Activated CD4-positive, alpha-beta T cell treated with anti-CD3 and anti-CD28 coated beads, Interleukin-2, amount 10 ng/mL, durations not matched to agents 7 days and 5 days (primary cell): Measurements from ENCODE around the gene DCD. TPM values are rescaled to one million over a fixed set of nuclear protein-coding genes. Genes with fewer than 3 reads are reported as not detected.
A peak's percentile ranks its signal among the peaks of the same experiment; 100 is the strongest.

ENCODE experiments used
- CTCF ChIA-PET: fragments of 350-600 bp; sonication (Branson Sonifier 250); formaldehyde crosslinking; loops from one replicate; lab custom pipeline; 2021; ENCODE audit warnings: antibody characterized with exemption; lab: Charles Lee
- POLR2A ChIA-PET: fragments of 350-600 bp; sonication (Branson Sonifier 250); formaldehyde crosslinking; loops from one replicate; lab custom pipeline; 2021; ENCODE audit warnings: antibody characterized with exemption; lab: Charles Lee
- DNase-seq: peaks from one replicate; pipeline ENCODE4 v3.0.0-alpha.2; 2020
- H3K27ac Mint-ChIP-seq: one replicate; pipeline ENCODE4 v1.8.0; 2021; ENCODE audit warnings: mild to moderate bottlenecking, moderate library complexity, mixed read lengths
- H3K27me3 Mint-ChIP-seq: one replicate; pipeline ENCODE4 v1.8.0; 2021; ENCODE audit warnings: mixed read lengths
- H3K36me3 Mint-ChIP-seq: one replicate; pipeline ENCODE4 v1.8.0; 2021; ENCODE audit warnings: low read depth, mixed read lengths
- H3K4me1 Mint-ChIP-seq: one replicate; pipeline ENCODE4 v1.8.0; 2021; ENCODE audit warnings: mixed read lengths
- H3K4me3 Mint-ChIP-seq: one replicate; pipeline ENCODE4 v1.8.0; 2021; ENCODE audit warnings: mild to moderate bottlenecking, moderate library complexity, mixed read lengths
- H3K9me3 Mint-ChIP-seq: one replicate; pipeline ENCODE4 v1.8.0; 2021; ENCODE audit warnings: mixed read lengths
- total RNA-seq, 2 experiments: library from RNA; stranded (reverse); gene quantifications; one replicate each; pipeline ENCODE4 v1.2.3, GENCODE V29; 2021

The DCD gene, protein sequence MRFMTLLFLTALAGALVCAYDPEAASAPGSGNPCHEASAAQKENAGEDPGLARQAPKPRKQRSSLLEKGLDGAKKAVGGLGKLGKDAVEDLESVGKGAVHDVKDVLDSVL
- total RNA-seq: not detected

- Mint-ChIP-seq H3K36me3 (no peaks in the 10 kb centered on the region), H3K9me3 (no peaks in the 10 kb centered on the region), H3K27me3 (peaks cover 37% of the 10 kb centered on the region), H3K4me1 (no peaks in the 10 kb centered on the region), H3K27ac (no peak within 1 kb of the TSS), H3K4me3 (no peak within 1 kb of the TSS)
- no peak for DNase-seq
- ChIA-PET CTCF (interaction anchor here (1.5 kb wide), 1 partner anchor 11 kb away, joined by 5 read pairs; no protein-coding TSS in a partner anchor), POLR2A (no interaction called here)
Measured at GRCh38 chr12:54648265-54648664, at the start of gene DCD. TSS of gene DCD (minus strand) at chr12:54648365. CDS start at chr12:54648303, 62 bp downstream.

DNA sequence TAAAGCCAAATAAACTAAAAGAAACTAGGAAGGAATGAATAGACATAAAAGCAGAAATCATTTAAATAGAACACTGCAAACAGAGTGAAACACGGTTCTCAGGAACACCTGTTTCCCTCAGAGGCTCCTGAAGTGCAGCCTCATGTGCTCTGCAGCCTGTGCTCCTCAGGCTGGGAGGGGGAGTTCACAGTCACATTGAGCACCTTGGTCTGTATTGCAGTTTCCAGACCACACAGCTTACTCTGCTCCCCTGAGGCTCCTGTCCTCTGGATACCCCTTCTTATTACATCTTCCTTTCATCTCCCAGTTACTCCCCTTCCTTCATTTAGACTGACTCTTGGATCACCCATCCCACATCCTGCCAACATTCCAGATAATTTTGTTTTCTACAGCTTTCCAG, 49.7 kb upstream of the DCD start:
- no peak for DNase-seq
- H3K27me3 Mint-ChIP-seq: peaks cover 29% of the 10 kb centered on the region
- no peaks in the 10 kb centered on the region for H3K36me3 Mint-ChIP-seq
- H3K27ac Mint-ChIP-seq: no peak overlapping the region
- CTCF ChIA-PET: no interaction called here
- no peaks in the 10 kb centered on the region for H3K9me3 Mint-ChIP-seq
- H3K4me1 Mint-ChIP-seq: no peaks in the 10 kb centered on the region
- POLR2A ChIA-PET: no interaction called here
- no peak overlapping the region for H3K4me3 Mint-ChIP-seq

GRCh38 chr12:54692353-54692752, 44.2 kb upstream of the DCD start:
- H3K4me1 Mint-ChIP-seq: no peaks in the 10 kb centered on the region
- no peak overlapping the region for H3K4me3 Mint-ChIP-seq
- peaks cover 51% of the 10 kb centered on the region for H3K27me3 Mint-ChIP-seq
- ChIA-PET CTCF (interaction anchor here (1.7 kb wide), 1 partner anchor 10 kb away, joined by 4 read pairs; no protein-coding TSS in a partner anchor), POLR2A (no interaction called here)
- no peaks in the 10 kb centered on the region for H3K36me3 Mint-ChIP-seq
- H3K27ac Mint-ChIP-seq: no peak overlapping the region
- H3K9me3 Mint-ChIP-seq: no peaks in the 10 kb centered on the region
- DNase-seq: no peak

DNA sequence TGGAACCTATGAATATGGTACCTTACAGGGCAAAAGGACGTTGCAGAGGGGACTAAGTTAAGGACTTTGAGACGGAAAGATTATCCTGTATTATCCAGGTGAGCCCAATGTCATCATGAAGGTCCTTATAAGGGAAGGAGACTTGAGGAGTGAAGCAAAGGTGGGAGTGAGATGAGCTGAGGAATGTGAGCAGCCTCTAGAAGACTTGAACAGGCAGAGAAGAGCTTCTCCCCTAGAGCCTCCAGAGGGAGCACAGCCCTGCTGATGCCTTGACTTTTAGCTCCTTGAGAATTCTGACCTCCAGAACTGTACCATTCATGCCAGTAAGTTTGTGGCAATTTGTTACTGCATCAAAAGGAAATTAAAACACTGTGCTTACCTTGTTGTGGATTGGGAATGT, 41.8 kb upstream of the DCD start:
- H3K4me1 Mint-ChIP-seq: no peaks in the 10 kb centered on the region
- H3K27me3 Mint-ChIP-seq: peaks cover 50% of the 10 kb centered on the region
- H3K9me3 Mint-ChIP-seq: no peaks in the 10 kb centered on the region
- POLR2A ChIA-PET: no interaction called here
- H3K4me3 Mint-ChIP-seq: no peak overlapping the region
- no peak for DNase-seq
- H3K27ac Mint-ChIP-seq: no peak overlapping the region
- CTCF ChIA-PET: interaction anchor here (0.6 to 1.9 kb wide), 2 partner anchors 10 to 381 kb away, joined by 3 to 4 read pairs; no protein-coding TSS in a partner anchor
- no peaks in the 10 kb centered on the region for H3K36me3 Mint-ChIP-seq

DNA sequence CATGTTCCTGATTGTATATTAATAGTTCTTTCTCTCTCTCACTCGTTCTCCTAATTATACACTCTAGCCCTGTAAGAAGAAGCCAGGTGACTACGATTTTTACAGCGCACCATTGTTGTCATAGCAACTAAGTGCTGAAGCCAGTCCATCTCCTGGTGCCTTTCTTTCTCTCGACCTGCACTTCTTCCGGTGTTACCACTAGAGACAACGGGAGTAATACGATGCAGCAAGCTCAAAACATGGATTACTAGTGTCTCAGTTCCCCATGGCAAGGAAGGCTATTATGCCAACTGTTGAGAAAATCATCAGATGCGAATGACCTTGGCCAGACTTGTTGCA, 40.8 kb upstream of the DCD start:
- no peak overlapping the region for H3K27ac Mint-ChIP-seq
- no peak overlapping the region for H3K4me3 Mint-ChIP-seq
- peaks cover 48% of the 10 kb centered on the region for H3K27me3 Mint-ChIP-seq
- no peak for DNase-seq
- ChIA-PET POLR2A (no interaction called here), CTCF (interaction anchor here (1.9 kb wide), 1 partner anchor 382 kb away, joined by 4 read pairs; no protein-coding TSS in a partner anchor)
- H3K9me3 Mint-ChIP-seq: no peaks in the 10 kb centered on the region
- no peaks in the 10 kb centered on the region for H3K4me1 Mint-ChIP-seq
- no peaks in the 10 kb centered on the region for H3K36me3 Mint-ChIP-seq

- H3K36me3 Mint-ChIP-seq: no peaks in the 10 kb centered on the region
- no peak for DNase-seq
- no peak overlapping the region for H3K4me3 Mint-ChIP-seq
- POLR2A ChIA-PET: no interaction called here
- CTCF ChIA-PET: interaction anchor here (0.6 to 1.9 kb wide), 2 partner anchors 383 to 1022 kb away, joined by 3 to 4 read pairs; no protein-coding TSS in a partner anchor
- H3K9me3 Mint-ChIP-seq: no peaks in the 10 kb centered on the region
- H3K27ac Mint-ChIP-seq: no peak overlapping the region
- H3K27me3 Mint-ChIP-seq: peaks cover 48% of the 10 kb centered on the region
- H3K4me1 Mint-ChIP-seq: no peaks in the 10 kb centered on the region
Measured at GRCh38 chr12:54688309-54689033, 40.3 kb upstream of the DCD start.

- no peak for DNase-seq
- no peaks in the 10 kb centered on the region for H3K9me3 Mint-ChIP-seq
- no peak overlapping the region for H3K4me3 Mint-ChIP-seq
- H3K27ac Mint-ChIP-seq: no peak overlapping the region
- H3K36me3 Mint-ChIP-seq: no peaks in the 10 kb centered on the region
- peaks cover 45% of the 10 kb centered on the region for H3K27me3 Mint-ChIP-seq
- ChIA-PET POLR2A (no interaction called here), CTCF (interaction anchor here (1.8 kb wide), 1 partner anchor 335 kb away, joined by 4 read pairs; the partner anchor contains the start of gene NEUROD4)
- no peaks in the 10 kb centered on the region for H3K4me1 Mint-ChIP-seq
Measured at GRCh38 chr12:54684636-54685630, 36.8 kb upstream of the DCD start.

DNA sequence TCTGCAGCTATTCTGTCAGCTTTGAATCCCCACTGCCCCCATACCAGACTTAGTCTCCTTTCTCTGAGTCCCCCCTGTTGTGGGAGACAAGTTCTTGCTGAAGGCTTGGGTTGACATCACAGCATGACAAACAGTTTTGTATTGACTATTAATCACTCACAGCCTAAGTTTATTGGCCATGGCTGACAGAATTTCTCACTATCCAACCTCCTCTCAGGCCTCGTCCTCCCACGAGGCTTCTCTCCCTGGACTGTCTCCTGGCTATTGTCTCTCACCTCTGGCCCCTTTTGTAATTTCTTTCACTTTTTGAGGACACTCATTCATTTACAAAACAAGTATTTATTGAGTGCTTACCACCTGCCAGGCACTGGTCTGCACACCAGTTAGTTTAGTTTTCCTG, 35.2 kb upstream of the DCD start:
- no peak for DNase-seq
- CTCF ChIA-PET: no interaction called here
- no peaks in the 10 kb centered on the region for H3K36me3 Mint-ChIP-seq
- POLR2A ChIA-PET: no interaction called here
- no peaks in the 10 kb centered on the region for H3K4me1 Mint-ChIP-seq
- no peak overlapping the region for H3K27ac Mint-ChIP-seq
- H3K27me3 Mint-ChIP-seq: peaks cover 49% of the 10 kb centered on the region
- no peak overlapping the region for H3K4me3 Mint-ChIP-seq
- H3K9me3 Mint-ChIP-seq: no peaks in the 10 kb centered on the region

- ChIA-PET POLR2A (no interaction called here), CTCF (no interaction called here)
- Mint-ChIP-seq H3K36me3 (no peaks in the 10 kb centered on the region), H3K9me3 (no peaks in the 10 kb centered on the region), H3K4me1 (no peaks in the 10 kb centered on the region), H3K27ac (no peak overlapping the region), H3K4me3 (no peak overlapping the region), H3K27me3 (peaks cover 51% of the 10 kb centered on the region)
- DNase-seq: no peak
Measured at GRCh38 chr12:54682674-54683073, 34.5 kb upstream of the DCD start.

DNA sequence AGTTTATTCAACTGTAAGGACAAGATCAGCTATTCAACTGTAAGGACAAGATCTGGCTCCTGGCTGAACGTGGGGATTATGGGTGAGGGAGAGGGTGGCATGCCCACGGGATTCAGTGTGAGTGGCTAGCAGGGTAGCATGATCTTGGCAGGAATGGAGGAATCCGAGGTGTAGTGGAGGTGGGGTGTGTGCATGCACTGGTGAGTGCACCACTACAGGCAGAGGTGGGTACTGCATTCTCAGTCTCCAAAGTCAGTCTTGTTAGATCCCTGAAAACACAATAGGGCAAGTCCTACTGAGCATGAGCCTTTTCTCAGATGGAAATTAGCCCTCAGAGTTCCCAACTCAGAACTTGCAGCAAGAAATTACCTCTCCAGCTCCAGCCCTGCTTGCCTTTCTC, 32.2 kb upstream of the DCD start:
- H3K27me3 Mint-ChIP-seq: peaks cover 46% of the 10 kb centered on the region
- no peak overlapping the region for H3K4me3 Mint-ChIP-seq
- peak; percentile 33 for DNase-seq

GRCh38 chr12:54678131-54678530, 30.0 kb upstream of the DCD start:
- H3K36me3 Mint-ChIP-seq: no peaks in the 10 kb centered on the region
- CTCF ChIA-PET: no interaction called here
- DNase-seq: no peak
- POLR2A ChIA-PET: no interaction called here
- H3K4me3 Mint-ChIP-seq: no peak overlapping the region
- peaks cover 29% of the 10 kb centered on the region for H3K27me3 Mint-ChIP-seq
- H3K9me3 Mint-ChIP-seq: no peaks in the 10 kb centered on the region
- H3K4me1 Mint-ChIP-seq: no peaks in the 10 kb centered on the region
- H3K27ac Mint-ChIP-seq: no peak overlapping the region

More for the DNA sequence above, 32.2 kb upstream of the DCD start:
- CTCF ChIA-PET: interaction anchor here (0.9 to 1.5 kb wide), 4 partner anchors 10 to 22 kb away, joined by 3 to 5 read pairs (median 4); no protein-coding TSS in a partner anchor
- no peaks in the 10 kb centered on the region for H3K4me1 Mint-ChIP-seq
- no peaks in the 10 kb centered on the region for H3K36me3 Mint-ChIP-seq
- POLR2A ChIA-PET: no interaction called here
- no peaks in the 10 kb centered on the region for H3K9me3 Mint-ChIP-seq
- no peak overlapping the region for H3K27ac Mint-ChIP-seq

DNA sequence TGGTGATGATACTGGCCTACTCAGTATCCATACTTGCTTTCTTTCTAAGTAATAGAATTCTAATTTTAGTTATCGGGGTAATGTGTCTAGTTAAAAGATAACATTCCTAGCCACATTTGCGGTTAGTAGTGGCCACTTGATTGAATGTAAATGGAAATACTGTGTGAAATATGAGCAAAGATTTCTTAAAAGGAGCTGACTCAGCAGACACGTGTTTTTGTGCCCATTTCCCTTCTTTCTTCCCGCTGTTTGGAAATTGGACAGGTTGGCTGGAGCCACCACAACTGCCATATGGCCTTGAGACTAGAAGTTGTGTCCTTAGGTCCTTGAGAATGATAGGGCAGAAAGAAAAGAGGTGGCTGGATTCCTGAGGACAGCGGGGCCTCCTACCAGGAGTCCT, 19.8 kb upstream of the DCD start:
- DNase-seq: no peak
- Mint-ChIP-seq H3K4me1 (no peaks in the 10 kb centered on the region), H3K36me3 (no peaks in the 10 kb centered on the region), H3K27me3 (peaks cover 32% of the 10 kb centered on the region), H3K27ac (no peak overlapping the region), H3K9me3 (no peaks in the 10 kb centered on the region), H3K4me3 (no peak overlapping the region)
- POLR2A ChIA-PET: no interaction called here
- CTCF ChIA-PET: no interaction called here
